GM21423 (cell line): ENCODE data around the gene P2RX7.
"Not testable (repeated sequence)": the region's sequence is repeated elsewhere in the genome, so short reads cannot be mapped to it uniquely, and the experiment has no call there.

Source experiments
- ATAC-seq: cut with Tn5 transposase; IDR thresholded peaks from one replicate; pipeline ENCODE4 v1.9.1; 2021; ENCODE audit warnings: mild to moderate bottlenecking, moderate library complexity; ENCODE audit not compliant: unreplicated experiment

The P2RX7 gene

GRCh38 chr12:121133838-121134237 is 1.2 kb downstream of the P2RX7 start:
- ATAC-seq = no peak

GRCh38 chr12:121135320-121135719 is 2.6 kb downstream of the P2RX7 start:
- ATAC-seq = no peak

GRCh38 chr12:121137512-121137911 is 4.8 kb downstream of the P2RX7 start:
- no peak for ATAC-seq

- no peak for ATAC-seq
These were observed 5.6 kb downstream of the P2RX7 start for GRCh38 chr12:121138284-121138683.

GRCh38 chr12:121139286-121139685 is 6.6 kb downstream of the P2RX7 start:
- no peak for ATAC-seq

- no peak for ATAC-seq
These were observed 9.7 kb downstream of the P2RX7 start for GRCh38 chr12:121142171-121142950.

GRCh38 chr12:121144416-121144914 is 11.8 kb downstream of the P2RX7 start:
- ATAC-seq = no peak

GRCh38 chr12:121145221-121145620 is 12.5 kb downstream of the P2RX7 start:
- ATAC-seq = no peak

GRCh38 chr12:121149289-121149688 is 16.6 kb downstream of the P2RX7 start:
- not testable (repeated sequence) for ATAC-seq

- no peak for ATAC-seq
These were observed 22.2 kb downstream of the P2RX7 start for GRCh38 chr12:121154793-121155375.

- ATAC-seq = no peak
These were observed 23.7 kb downstream of the P2RX7 start for GRCh38 chr12:121156365-121156764.

GRCh38 chr12:121158085-121158484 is 25.4 kb downstream of the P2RX7 start:
- no peak for ATAC-seq

- not testable (repeated sequence) for ATAC-seq
These were observed 26.2 kb downstream of the P2RX7 start for GRCh38 chr12:121158728-121159351.

- ATAC-seq = no peak
These were observed 27.0 kb downstream of the P2RX7 start for GRCh38 chr12:121159467-121160307.

- no peak for ATAC-seq
These were observed 29.7 kb downstream of the P2RX7 start for GRCh38 chr12:121162384-121162783.

GRCh38 chr12:121162985-121163384 is 30.3 kb downstream of the P2RX7 start:
- ATAC-seq = no peak

GRCh38 chr12:121164839-121165238 is 32.2 kb downstream of the P2RX7 start:
- ATAC-seq = not testable (repeated sequence)

- no peak for ATAC-seq
These were observed 32.6 kb downstream of the P2RX7 start for GRCh38 chr12:121165316-121165715.

GRCh38 chr12:121166356-121166755 is 33.7 kb downstream of the P2RX7 start:
- no peak for ATAC-seq

GRCh38 chr12:121167232-121167820 is 34.6 kb downstream of the P2RX7 start:
- ATAC-seq = no peak

GRCh38 chr12:121167951-121168350 is 35.3 kb downstream of the P2RX7 start:
- ATAC-seq = no peak
